ENCODE results near the gene ARAP1.

- TF ChIP-seq CTCF (conservative IDR thresholded peaks at IDR 0.05 in 1 of 2, IDR thresholded peaks at IDR 0.05 in 1 of 2; ENCODE audit: extremely low read depth in 1 of 2, insufficient read depth in 1 of 2, low read depth in 1 of 2, low read length in 2 of 2) (no peak), EZH2 (IDR thresholded peaks at IDR 0.05; ENCODE audit: borderline replicate concordance, low read length) (no peak)
Measured at GRCh38 chr11:72764503-72764902, 12.3 kb upstream of the ARAP1 start.
